Nephron (organoid): ENCODE measurements around the gene NUP62.

Experiments used
- H3K27ac Mint-ChIP-seq, 3 experiments: 2 replicates each; pipeline ENCODE4 v1.8.0; 2020; ENCODE audit warnings: mixed read lengths in 3 of 3, mild to moderate bottlenecking in 2 of 3, moderate library complexity in 1 of 3
- H3K27me3 Mint-ChIP-seq: 2 replicates; pipeline ENCODE4 v1.8.0; 2021; ENCODE audit warnings: low read depth, mild to moderate bottlenecking, moderate library complexity, mixed read lengths
- H3K36me3 Mint-ChIP-seq: 2 replicates; pipeline ENCODE4 v1.8.0; 2020; ENCODE audit warnings: low read depth, mixed read lengths
- H3K4me1 Mint-ChIP-seq: 2 replicates; pipeline ENCODE4 v1.8.0; 2020; ENCODE audit warnings: mixed read lengths
- H3K4me3 Mint-ChIP-seq, 3 experiments: 2 replicates each; pipeline ENCODE4 v1.8.0; 2020; ENCODE audit warnings: mild to moderate bottlenecking in 3 of 3, mixed read lengths in 3 of 3, moderate library complexity in 2 of 3
- H3K9me3 Mint-ChIP-seq: 2 replicates; pipeline ENCODE4 v1.8.0; 2020; ENCODE audit warnings: mixed read lengths
- TF ChIP-seq, protein P1 (sequence below), 3 experiments: fragments of 200-600 bp; sonication (generic); IDR thresholded peaks; one replicate each; pipeline ENCODE4 v1.5.0; 2021; ENCODE audit warnings: antibody characterized with exemption in 3 of 3; ENCODE audit not compliant: unreplicated experiment in 3 of 3

NUP62 gene

DNA sequence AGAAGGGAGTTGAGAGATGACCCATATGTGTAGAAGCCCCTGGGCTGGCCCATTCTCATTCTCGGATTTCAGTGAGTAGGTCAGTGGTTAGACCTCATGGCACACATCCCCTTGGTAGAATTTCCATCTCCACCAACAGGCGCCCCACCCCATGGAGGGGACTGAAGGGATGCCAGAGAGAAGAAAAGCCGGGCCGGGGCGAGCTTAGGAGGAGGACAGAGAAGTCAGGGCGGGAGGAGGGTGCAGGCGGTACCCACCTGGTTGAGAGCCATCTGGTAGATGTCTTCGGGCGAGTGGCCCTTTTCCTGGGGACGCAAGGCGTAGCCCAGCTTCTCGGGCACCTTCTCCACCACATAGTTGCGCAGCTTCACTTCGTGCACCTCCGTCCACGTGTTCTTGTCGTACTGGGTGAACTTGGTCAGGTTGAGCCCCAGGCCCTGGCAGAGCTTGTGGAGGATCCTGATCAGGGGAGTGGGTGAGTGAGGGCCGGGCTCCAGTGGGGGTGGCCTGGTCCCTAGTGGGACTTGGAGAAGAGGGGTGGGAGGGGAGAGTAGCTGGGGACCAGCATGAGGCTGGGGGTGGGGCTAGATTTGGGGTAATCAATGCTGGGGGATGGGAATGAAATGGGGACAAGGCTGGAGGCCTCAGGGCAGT, 35.2 kb downstream of the NUP62 start:
- no peaks in the 10 kb centered on the region for H3K36me3 Mint-ChIP-seq
- H3K4me3 Mint-ChIP-seq: no peak overlapping the region
- H3K4me1 Mint-ChIP-seq: peaks cover 17% of the 10 kb centered on the region
- no peaks in the 10 kb centered on the region for H3K9me3 Mint-ChIP-seq
- no peak overlapping the region for H3K27ac Mint-ChIP-seq
- H3K27me3 Mint-ChIP-seq: peaks cover 31% of the 10 kb centered on the region
- TF ChIP-seq, protein P1, sequence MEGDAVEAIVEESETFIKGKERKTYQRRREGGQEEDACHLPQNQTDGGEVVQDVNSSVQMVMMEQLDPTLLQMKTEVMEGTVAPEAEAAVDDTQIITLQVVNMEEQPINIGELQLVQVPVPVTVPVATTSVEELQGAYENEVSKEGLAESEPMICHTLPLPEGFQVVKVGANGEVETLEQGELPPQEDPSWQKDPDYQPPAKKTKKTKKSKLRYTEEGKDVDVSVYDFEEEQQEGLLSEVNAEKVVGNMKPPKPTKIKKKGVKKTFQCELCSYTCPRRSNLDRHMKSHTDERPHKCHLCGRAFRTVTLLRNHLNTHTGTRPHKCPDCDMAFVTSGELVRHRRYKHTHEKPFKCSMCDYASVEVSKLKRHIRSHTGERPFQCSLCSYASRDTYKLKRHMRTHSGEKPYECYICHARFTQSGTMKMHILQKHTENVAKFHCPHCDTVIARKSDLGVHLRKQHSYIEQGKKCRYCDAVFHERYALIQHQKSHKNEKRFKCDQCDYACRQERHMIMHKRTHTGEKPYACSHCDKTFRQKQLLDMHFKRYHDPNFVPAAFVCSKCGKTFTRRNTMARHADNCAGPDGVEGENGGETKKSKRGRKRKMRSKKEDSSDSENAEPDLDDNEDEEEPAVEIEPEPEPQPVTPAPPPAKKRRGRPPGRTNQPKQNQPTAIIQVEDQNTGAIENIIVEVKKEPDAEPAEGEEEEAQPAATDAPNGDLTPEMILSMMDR (IDR thresholded peaks at IDR 0.05; ENCODE audit: unreplicated experiment in 3 of 3): no peak

DNA sequence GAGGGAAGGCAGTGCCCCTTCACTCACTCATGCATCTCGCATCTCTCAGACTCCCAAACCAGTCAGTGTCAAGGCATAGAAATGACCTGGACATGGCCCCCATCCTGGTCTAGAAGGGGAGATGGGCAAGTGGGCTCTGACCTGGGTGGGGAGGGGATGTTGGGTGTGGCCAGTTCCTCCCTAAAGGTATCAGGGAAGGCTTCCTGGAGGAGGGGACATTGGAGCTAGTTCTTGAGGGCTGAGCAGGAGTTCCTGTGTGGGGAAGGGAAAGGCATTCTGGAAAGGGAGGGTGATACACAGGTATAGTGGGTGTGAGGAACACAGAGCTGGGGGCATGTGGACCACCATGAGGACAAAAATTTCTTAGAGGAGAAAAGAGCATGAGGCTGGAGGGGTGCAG, 36.6 kb downstream of the NUP62 start:
- Mint-ChIP-seq H3K4me1 (peaks cover 15% of the 10 kb centered on the region), H3K36me3 (no peaks in the 10 kb centered on the region), H3K27ac (no peak overlapping the region), H3K9me3 (no peaks in the 10 kb centered on the region), H3K27me3 (peaks cover 31% of the 10 kb centered on the region), H3K4me3 (no peak overlapping the region)
- TF ChIP-seq, protein P1 (IDR thresholded peaks at IDR 0.05; ENCODE audit: unreplicated experiment in 3 of 3): no peak

DNA sequence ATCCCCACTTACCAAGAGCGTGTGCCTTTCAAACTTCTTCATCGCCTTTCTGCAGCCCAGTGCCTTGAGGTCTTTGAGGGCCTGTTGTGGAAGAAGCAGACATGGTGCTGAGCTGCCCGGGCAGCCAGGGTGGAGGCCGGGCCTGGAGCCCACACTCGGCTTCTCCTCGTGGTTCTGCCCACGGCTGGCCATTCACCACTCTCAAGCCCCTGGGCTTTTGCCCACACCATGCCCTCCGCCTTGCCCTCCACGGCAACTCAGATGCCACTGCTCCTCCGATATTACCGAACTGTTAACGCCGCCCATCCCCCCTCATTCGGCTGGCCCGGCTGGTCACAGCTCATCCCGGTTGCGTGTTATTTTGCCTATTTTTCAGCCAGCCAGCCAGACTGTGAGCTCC, 37.9 kb downstream of the NUP62 start:
- H3K36me3 Mint-ChIP-seq: peaks cover 2% of the 10 kb centered on the region
- H3K27ac Mint-ChIP-seq: no peak overlapping the region
- H3K4me1 Mint-ChIP-seq: peaks cover 3% of the 10 kb centered on the region
- H3K27me3 Mint-ChIP-seq: peaks cover 29% of the 10 kb centered on the region
- no peaks in the 10 kb centered on the region for H3K9me3 Mint-ChIP-seq
- H3K4me3 Mint-ChIP-seq: peak overlapping the region in 1 of 3 experiments; percentile 53
- TF ChIP-seq, protein P1 (IDR thresholded peaks at IDR 0.05; ENCODE audit: unreplicated experiment in 3 of 3): no peak

DNA sequence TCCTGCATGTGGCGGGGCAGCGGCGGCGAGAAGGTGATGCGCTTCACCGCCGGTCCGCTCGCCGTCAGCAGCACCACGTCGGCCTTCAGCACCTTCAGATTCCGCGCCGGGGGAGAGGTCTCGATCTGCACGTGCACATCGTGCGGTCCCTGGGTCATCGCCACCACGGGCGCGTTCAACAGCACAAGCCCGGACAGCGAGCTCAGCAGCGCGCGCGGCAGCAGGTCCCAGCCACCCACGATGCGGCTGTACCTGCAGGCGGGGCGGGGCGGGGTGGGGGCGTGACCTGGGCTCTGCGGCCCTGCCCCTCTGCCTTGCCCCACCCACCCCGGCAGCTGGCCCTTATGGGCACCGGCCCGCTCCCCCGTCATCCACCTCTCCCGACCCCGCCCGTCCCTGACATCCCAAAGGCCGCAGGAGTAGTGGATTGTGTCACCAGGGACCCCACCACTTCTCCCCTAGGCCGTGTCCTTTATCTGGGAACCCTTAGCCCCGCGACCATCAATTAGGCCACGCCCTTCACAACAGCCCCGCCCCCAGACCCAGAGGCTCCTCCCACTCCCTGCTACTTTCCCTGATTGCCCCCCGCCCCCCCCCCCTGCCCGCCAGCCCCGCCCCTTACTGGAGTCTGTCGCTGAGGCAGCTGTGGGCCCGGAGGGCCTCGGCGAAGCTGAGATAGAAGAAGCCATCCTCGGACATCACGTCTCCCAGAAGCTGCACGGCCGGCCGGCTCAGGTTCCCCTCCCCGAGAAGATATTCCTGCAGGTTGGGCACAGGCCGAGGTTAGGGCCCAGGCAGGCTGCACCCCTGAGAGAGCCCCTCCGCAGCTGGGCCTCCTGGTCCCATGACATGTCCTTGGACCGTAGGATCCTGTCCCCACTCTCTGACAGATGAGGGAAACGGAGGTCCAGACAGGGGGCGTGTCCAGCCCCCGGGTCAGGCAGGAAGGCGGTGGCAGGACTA, 38.7 kb downstream of the NUP62 start:
- TF ChIP-seq, protein P1 (IDR thresholded peaks at IDR 0.05; ENCODE audit: unreplicated experiment in 3 of 3): peak in 1 of 3 experiments; percentile 47
- no peak overlapping the region for H3K27ac Mint-ChIP-seq
- peaks cover 27% of the 10 kb centered on the region for H3K27me3 Mint-ChIP-seq
- H3K4me3 Mint-ChIP-seq: peak overlapping the region; percentile 46 to 65 (median 62)
- H3K9me3 Mint-ChIP-seq: no peaks in the 10 kb centered on the region
- no peaks in the 10 kb centered on the region for H3K4me1 Mint-ChIP-seq
- H3K36me3 Mint-ChIP-seq: peaks cover 6% of the 10 kb centered on the region

- Mint-ChIP-seq H3K27me3 (peaks cover 27% of the 10 kb centered on the region), H3K9me3 (no peaks in the 10 kb centered on the region), H3K36me3 (peaks cover 13% of the 10 kb centered on the region), H3K27ac (no peak overlapping the region), H3K4me3 (peak overlapping the region; percentile 46 to 65 (median 62)), H3K4me1 (no peaks in the 10 kb centered on the region)
- TF ChIP-seq, protein P1 (IDR thresholded peaks at IDR 0.05; ENCODE audit: unreplicated experiment in 3 of 3): peak; percentile 68 to 79 (median 69)
These were observed 39.5 kb downstream of the NUP62 start for GRCh38 chr19:49889687-49890348.
